ENCODE data around the gene PROB1. TPM values are rescaled to one million over a fixed set of nuclear protein-coding genes. Genes with fewer than 3 reads are reported as not detected.

Gene PROB1
- total RNA-seq, 4 donors from 2014 or later: 26.8 to 81.4 (median 52.9) TPM

- H3K36me3 ChIP-seq: no peaks in the 10 kb centered on the region
- H3K27ac ChIP-seq: peak overlapping the region; percentile 96 to 100 (median 98)
- H3K9me3 ChIP-seq: no peaks in the 10 kb centered on the region
- intact Hi-C loops (cut with DNase I; ENCODE audit: low total_unique reads) (loop anchor here (1.0 kb wide), 1 partner anchor 45 kb away; no protein-coding TSS in a partner anchor), in situ Hi-C loops (cut with MboI; ENCODE audit: low sequenced_read_pairs in 4 of 4) (loop anchor here in 1 of 4 donors (10.0 kb wide), 1 partner anchor 46 kb away; the partner anchor contains the start of gene MATR3)
- peak overlapping the region; percentile 89 to 98 (median 92) for H3K4me3 ChIP-seq
- TF ChIP-seq POLR2A (IDR thresholded peaks at IDR 0.05) (no peak), CTCF (IDR thresholded peaks at IDR 0.05 in 4 of 5, conservative IDR thresholded peaks at IDR 0.05 in 1 of 5) (no peak)
- H3K27me3 ChIP-seq: no peaks in the 10 kb centered on the region
- DNase-seq (no peak), ATAC-seq (peak in 1 of 2 donors; percentile 3)
- peaks cover 21 to 31% of the 10 kb centered on the region in 2 donors for H3K4me1 ChIP-seq
Observed at GRCh38 chr5:139341187-139341688, 53.7 kb downstream of the PROB1 start.

Other genes with a start within 250 kb of the PROB1 start
- 10 to 100 TPM; 36.6 to 52.6 (median 48.2) TPM for gene SIL1, start 196.7 kb downstream of the PROB1 start, total RNA-seq
- 100 to 1,000 TPM; 115 to 188 (median 156) TPM for gene MATR3, start 101.4 kb downstream of the PROB1 start, total RNA-seq
- gene PAIP2, start 53.2 kb downstream of the PROB1 start, total RNA-seq: 100 to 1,000 TPM; 111 to 148 (median 126) TPM
- not detected for gene SLC23A1, start 11.8 kb downstream of the PROB1 start, total RNA-seq
- under 1 TPM in 1 of 4 donors, not detected in 3; 0.46 TPM for gene MZB1, start 5.2 kb downstream of the PROB1 start, total RNA-seq
- gene SPATA24, start 9.0 kb upstream of the PROB1 start, total RNA-seq: 10 to 100 TPM in 3 of 4 donors, 1 to 10 TPM in 1; 6.8 to 24.1 (median 12.5) TPM
- gene DNAJC18, start 44.4 kb upstream of the PROB1 start, total RNA-seq: 10 to 100 TPM in 3 of 4 donors, 1 to 10 TPM in 1; 5.1 to 21.7 (median 13.3) TPM
- 1 to 10 TPM; 5.4 to 8.9 (median 6.9) TPM for gene ECSCR, start 67.6 kb upstream of the PROB1 start, total RNA-seq
- gene SMIM33, start 75.9 kb upstream of the PROB1 start, total RNA-seq: not detected
- gene STING1, start 87.7 kb upstream of the PROB1 start, total RNA-seq: 10 to 100 TPM; 10.1 to 12.5 (median 10.9) TPM
- 100 to 1,000 TPM in 3 of 4 donors, 10 to 100 TPM in 1; 98.5 to 199 (median 131) TPM for gene UBE2D2, start 166.2 kb upstream of the PROB1 start, total RNA-seq

Measured in gastrocnemius medialis (tissue), 4 donors.